Fibroblast of skin of right quadriceps (primary cell): ENCODE results near the gene NAT8L.
A peak's percentile ranks its signal among the peaks of the same experiment; 100 is the strongest.
"Not testable (repeated sequence)": the region's sequence is repeated elsewhere in the genome, so short reads cannot be mapped to it uniquely, and the experiment has no call there.

ENCODE experiments used
- DNase-seq: peaks from one replicate; pipeline ENCODE4 v3.0.0-alpha.2; 2013

Gene NAT8L, protein sequence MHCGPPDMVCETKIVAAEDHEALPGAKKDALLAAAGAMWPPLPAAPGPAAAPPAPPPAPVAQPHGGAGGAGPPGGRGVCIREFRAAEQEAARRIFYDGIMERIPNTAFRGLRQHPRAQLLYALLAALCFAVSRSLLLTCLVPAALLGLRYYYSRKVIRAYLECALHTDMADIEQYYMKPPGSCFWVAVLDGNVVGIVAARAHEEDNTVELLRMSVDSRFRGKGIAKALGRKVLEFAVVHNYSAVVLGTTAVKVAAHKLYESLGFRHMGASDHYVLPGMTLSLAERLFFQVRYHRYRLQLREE

DNA sequence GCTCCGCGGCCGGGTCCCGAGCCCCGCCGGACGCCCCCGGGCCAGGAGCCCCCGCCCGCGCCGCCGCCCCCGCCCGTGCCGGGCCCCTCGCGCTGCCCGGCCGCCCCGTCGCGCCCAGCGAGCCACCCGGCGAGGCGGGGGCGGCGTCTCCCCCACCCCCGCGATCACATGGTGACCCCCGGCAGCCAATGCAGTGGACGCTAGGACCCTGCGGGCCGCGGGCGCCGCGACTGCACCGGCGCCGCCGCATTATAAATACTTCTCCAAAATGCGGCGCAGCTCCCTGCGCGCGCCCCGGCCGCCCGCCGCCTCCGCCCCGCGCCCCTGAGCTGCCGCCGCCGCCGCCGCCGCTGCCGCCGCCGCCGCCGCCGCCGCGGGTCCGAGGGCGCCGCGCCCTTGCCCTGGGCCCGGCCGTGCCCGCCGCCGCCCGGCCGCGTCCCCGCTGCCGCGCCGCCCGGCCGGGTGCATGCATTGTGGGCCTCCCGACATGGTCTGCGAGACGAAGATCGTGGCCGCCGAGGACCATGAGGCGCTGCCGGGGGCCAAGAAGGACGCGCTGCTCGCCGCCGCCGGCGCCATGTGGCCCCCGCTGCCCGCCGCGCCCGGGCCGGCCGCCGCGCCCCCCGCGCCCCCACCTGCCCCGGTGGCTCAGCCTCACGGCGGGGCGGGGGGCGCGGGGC, at the start of gene NAT8L:
Gene NAT8L (plus strand): TSS at position 282 of the 680 bp plus-strand sequence. CDS start 185 bp downstream, at position 467.
- DNase-seq = no peak

DNA sequence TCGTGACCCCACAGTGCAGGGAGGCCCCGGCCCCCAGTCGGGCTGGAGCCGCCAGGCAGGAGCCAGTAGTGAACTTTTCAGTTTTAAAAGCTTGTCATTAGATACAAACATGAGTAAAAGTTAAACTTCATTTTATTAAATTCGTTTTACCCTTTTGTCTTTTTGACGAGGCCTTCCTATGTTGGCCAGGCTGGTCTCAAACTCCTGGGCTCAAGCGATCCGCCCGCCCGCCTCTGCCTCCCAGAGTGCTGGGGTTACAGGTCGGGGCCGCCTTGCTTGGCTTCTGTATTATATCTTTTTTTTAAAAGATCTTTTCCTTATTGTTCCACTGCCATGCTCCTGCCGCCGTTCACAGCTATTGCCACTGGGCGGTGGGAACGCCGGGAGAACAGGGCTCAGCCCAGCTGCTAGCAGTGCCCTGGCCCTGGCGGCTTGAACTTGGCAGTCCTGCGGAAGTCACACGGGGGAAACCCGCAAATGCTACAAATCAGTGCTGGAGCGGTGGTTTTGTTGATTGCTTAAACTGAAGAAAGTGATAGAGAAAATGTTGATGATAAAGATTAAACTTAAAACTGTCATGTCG, 49.4 kb upstream of the NAT8L start:
- peak; percentile 30 for DNase-seq

- DNase-seq = no peak
These were observed 47.5 kb upstream of the NAT8L start for GRCh38 chr4:2011583-2011982.

DNA sequence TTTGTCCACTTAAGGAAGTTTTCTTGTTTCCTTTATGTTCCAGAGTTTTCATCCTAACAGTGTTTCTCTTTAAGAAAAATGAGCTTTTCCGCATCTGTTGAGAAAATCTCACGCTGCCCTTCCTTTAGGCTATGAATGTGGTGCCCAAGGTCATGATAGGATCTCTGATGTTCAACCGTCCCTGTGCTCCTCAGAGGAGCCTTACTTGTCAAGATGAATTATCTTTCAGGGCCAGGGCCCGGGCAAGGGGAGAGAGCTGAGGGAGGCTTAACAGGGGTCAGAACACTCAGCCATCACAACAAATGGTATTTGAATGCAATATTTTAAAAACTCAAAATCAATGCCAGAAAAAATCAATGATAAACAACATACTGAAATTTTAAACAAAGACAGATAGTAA, 44.1 kb upstream of the NAT8L start:
- DNase-seq = no peak

- not testable (repeated sequence) for DNase-seq
These were observed 37.6 kb upstream of the NAT8L start for GRCh38 chr4:2021358-2022018.

- DNase-seq = no peak
These were observed 34.4 kb upstream of the NAT8L start for GRCh38 chr4:2024683-2025082.

DNA sequence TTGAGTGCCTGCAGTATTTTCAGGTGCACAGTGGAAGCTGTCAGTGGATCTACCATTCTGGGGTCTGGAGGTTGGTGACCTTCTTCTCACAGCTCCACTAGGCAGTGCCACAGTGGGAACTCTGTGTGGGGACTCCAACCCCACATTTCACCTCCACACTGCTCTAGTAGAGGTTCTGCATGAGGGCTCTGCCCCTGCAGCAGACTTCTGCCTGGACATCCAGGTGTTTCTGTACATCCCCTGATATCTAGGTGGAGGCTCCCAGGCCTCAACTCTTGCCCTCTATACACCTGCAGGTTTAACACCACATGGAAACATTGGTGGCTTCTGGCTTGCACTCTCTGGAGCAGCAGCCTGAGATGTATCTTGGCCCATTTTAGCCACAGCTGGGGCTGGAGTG, 33.3 kb upstream of the NAT8L start:
- DNase-seq = no peak

GRCh38 chr4:2027120-2027519, 32.0 kb upstream of the NAT8L start:
- not testable (repeated sequence) for DNase-seq

- DNase-seq = not testable (repeated sequence)
These were observed 28.0 kb upstream of the NAT8L start for GRCh38 chr4:2031161-2031560.

DNA sequence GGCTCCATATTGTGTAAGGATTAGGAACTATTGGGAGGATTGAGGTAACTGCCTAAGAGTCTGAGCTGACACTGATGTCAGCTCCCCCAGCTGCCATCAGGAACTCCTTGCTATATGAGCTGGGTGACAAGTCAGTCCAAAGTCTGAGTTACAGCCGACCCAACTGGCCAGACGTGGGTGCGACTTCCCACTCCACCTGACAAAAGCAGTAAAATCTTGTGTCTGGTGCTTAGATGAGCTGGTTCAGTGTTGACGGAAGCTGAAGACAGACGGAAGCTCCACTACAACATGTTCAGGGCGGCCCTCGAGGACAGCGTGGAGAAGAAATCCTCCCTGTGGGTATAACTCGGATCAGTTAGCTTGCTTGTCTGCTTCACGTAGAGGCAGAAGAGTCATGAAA, 22.8 kb upstream of the NAT8L start:
- DNase-seq = no peak

DNA sequence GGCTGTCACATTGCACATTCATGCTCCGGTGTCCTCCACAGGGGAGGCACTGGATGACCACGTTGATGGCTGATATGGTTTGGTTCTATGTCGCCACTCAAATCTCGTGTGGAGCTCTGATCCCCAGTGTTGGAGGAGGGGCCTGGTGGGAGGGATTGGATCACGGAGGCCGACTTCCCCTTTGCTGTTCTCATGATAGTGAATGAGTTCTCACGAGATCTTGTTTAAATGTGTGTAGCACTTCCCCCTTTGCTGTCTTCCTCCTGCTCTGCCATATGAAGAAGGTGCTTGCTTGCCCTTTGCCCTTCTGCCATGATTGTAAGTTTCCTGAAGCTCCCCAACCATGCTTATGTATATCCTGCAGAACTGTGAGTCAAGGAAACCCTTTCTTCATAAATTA, 22.3 kb upstream of the NAT8L start:
- no peak for DNase-seq

DNA sequence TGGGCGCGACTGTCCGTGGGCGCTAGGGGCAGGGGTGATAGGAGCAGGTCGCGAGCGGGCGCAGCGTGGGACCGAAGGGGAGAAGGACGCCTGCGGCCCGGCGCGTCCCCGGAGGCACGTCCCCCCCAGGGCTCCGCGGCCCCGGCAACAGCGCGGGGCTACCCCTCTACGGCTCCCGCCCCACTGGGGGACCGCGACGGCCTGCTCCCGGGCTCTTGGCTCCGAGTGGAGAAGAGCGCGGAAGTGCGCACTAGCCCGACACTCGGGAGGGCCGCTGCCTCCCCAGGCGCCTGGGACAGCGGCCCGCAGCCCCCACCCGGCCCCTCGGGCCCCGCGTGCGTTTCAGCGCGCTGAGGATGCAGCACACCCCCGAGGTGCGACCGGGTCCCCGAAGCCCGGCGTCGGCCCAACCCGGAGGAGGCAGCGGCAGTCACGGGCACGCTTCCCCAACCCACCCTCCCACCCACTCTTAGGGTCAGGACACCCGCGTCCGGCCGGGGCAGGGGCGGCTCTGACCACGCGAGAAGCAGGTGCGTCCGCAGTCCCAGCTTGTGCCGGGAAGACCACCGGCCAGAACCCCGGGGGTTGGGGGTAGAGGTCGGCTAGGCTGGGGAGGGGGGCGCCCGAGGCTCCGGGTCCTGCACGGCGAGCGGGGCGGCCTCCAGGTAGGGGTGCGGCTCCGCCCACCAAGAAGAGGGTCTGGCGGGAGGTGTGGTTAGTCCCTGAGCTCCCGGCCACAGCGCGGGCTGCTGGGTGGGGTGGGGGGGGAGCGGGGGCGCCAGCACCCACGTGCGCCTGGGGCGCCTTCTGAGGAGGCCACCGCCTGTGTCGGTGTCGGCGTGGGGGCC, 18.5 kb upstream of the NAT8L start:
- no peak for DNase-seq

- peak; percentile 68 for DNase-seq
These were observed 17.6 kb upstream of the NAT8L start for GRCh38 chr4:2041239-2042130.

DNA sequence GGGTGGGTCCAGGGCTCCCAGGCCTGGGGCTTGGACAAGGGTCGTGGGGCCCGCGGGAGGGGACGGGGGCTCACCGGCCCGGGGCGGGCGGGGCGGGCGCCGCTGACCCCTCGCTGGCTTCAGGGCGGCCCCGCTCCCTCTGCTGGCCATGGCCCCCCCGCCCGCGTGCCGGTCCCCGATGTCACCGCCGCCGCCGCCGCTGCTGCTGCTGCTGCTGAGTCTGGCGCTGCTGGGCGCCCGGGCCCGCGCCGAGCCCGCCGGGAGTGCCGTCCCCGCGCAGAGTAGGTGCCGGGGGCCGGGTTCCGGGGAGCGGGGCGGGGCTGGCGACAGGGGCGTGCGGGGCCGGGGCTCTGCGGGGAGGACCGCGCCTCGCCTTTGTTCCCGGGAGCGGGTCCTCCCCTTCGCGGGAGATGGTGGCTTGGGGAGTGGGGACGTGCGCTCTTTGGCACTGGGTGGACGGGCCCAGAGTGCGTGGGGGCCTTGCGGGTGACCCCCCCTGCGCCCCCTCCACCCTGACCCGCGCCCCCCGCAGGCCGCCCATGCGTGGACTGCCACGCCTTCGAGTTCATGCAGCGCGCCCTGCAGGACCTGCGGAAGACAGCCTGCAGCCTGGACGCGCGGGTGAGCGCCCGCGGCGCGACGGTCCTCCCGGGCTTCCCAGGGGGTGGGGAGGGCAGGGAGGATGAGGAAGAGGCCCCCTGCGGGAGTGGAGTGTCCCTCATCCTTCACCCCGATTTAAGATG, 16.8 kb upstream of the NAT8L start:
- DNase-seq = no peak

- DNase-seq = no peak
These were observed 16.2 kb upstream of the NAT8L start for GRCh38 chr4:2042947-2043395.

DNA sequence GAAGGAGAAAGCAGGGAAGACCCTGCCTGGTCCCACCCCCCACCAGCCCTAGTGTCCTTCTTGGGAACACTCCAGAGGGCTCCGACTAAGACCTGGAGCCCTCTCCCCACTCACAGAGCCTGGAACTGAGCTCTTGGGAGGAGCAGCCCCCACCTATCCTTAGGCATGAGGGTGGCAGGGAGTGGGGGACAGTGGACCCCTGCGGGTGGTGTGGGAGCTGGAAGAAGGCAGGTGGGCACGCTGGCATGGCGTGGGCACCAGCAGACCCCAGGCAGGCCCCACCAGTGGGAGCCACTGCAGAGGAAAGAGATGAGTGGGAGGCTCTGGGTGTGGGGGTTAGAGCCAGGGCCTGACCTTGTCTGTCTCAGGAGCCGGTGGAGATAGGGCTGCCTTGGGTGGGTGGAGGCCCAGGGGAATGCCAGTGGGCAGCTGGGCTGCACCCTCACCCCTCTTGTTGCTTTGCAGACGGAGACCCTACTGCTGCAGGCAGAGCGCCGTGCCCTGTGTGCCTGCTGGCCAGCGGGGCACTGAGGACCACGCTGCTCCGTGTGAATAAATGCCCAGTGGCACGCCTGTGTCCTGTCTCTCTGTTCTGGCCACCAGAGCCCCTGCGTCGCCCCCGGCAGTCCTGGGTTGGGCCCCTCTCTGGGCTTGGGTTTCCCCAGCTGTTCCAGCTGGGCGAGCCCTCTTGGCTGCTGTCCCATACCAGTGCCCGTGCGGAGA, 15.6 kb upstream of the NAT8L start:
- DNase-seq = no peak

- DNase-seq = no peak
These were observed 15.0 kb upstream of the NAT8L start for GRCh38 chr4:2044119-2044485.

- no peak for DNase-seq
These were observed 14.3 kb upstream of the NAT8L start for GRCh38 chr4:2044542-2045517.

- no peak for DNase-seq
These were observed 13.6 kb upstream of the NAT8L start for GRCh38 chr4:2045518-2045951.
